ENCODE results near the gene LMBR1. TPM values are rescaled to one million over a fixed set of nuclear protein-coding genes. Genes with fewer than 3 reads are reported as not detected.

The LMBR1 gene
- total and polyA plus RNA-seq, 8 donors, result 7.5 to 187 (median 97.2) TPM

DNA sequence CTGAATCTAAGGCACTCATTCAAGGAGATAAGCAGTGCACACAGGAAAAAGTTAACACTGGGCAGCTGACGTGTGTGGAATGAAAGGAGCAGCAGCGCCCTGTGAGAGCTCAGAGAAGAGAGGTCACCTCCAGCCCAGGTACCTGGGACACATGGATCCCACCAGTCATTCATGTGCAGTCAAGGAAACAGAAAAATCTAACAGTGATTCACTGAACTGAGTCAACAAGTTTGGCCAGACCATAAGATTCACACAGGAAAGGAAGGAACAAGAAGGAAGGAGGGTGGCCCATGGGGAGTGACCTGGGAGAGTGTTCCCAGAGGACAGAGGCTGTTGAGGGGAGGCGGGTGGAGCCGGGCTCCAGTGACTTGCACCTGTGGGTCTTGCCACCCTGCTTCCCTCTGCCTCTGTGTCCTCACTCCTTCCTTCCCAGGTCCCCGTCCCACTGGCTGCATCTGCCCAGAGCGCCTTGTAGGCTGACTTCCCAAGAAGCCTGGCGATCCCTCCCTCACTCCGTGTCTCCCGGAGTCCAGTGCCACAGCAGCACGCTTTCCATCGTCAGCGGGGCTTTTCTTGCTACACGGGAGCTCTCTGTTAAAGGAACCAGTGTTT lies 224.7 kb downstream of the LMBR1 start:
- TF ChIP-seq EP300 (IDR thresholded peaks at IDR 0.05) (no peak), POLR2AphosphoS5 (IDR thresholded peaks at IDR 0.05) (peak in 2 of 3 donors; percentile 52 to 78)
- H3K4me1 ChIP-seq, result peaks cover 0 to 33% (median 7%) of the 10 kb centered on the region in 4 donors
- peak; percentile 71 to 81 for DNase-seq
- H3K4me3 ChIP-seq, result no peak overlapping the region
- 48 to 70% (median 62%) methylated on average over 13 of the region's 13 CpGs for WGBS, 5 donors
- intact Hi-C loops (cut with DNase I; ENCODE audit: low total_unique reads), result no loop called here
- H3K27ac ChIP-seq, result peak overlapping the region; percentile 69 to 85 (median 80)
- peaks cover 5 to 23% (median 21%) of the 10 kb centered on the region in 4 donors for H3K36me3 ChIP-seq
- no peaks in the 10 kb centered on the region for H3K9me3 ChIP-seq
- no peaks in the 10 kb centered on the region for H3K27me3 ChIP-seq

DNA sequence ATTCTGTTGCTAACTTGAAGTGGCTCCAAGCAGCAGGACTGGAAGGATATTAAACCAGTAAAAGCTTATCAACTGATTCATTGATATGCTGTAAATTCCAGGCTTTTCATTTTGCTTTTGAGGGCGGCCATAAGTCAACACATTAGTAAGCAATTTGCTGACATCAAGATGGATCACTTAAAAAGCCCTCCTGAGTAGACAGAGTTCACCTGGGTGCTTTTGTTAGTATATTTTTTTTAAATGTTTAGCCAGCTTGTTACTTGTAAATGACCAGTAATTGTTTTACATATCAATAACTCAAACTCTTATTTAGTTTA lies 225.9 kb downstream of the LMBR1 start:
- peak overlapping the region in 4 of 5 donors; percentile 69 to 83 (median 80) for H3K27ac ChIP-seq
- 34 to 69% (median 53%) methylated on average over 1 of the region's 1 CpG for WGBS, 5 donors
- H3K9me3 ChIP-seq, result no peaks in the 10 kb centered on the region
- TF ChIP-seq POLR2AphosphoS5 (IDR thresholded peaks at IDR 0.05), result peak in 2 of 3 donors; percentile 18 to 30
- no peak for TF ChIP-seq POLR2A (IDR thresholded peaks at IDR 0.05)
- no peak overlapping the region for H3K4me3 ChIP-seq
- peaks cover 0 to 33% (median 7%) of the 10 kb centered on the region in 4 donors for H3K4me1 ChIP-seq
- peaks cover 0 to 14% (median 14%) of the 10 kb centered on the region in 4 donors for H3K36me3 ChIP-seq
- intact Hi-C loops (cut with DNase I; ENCODE audit: low total_unique reads), result no loop called here
- DNase-seq, result peak in 1 of 2 donors; percentile 61
- H3K27me3 ChIP-seq, result no peaks in the 10 kb centered on the region

DNA sequence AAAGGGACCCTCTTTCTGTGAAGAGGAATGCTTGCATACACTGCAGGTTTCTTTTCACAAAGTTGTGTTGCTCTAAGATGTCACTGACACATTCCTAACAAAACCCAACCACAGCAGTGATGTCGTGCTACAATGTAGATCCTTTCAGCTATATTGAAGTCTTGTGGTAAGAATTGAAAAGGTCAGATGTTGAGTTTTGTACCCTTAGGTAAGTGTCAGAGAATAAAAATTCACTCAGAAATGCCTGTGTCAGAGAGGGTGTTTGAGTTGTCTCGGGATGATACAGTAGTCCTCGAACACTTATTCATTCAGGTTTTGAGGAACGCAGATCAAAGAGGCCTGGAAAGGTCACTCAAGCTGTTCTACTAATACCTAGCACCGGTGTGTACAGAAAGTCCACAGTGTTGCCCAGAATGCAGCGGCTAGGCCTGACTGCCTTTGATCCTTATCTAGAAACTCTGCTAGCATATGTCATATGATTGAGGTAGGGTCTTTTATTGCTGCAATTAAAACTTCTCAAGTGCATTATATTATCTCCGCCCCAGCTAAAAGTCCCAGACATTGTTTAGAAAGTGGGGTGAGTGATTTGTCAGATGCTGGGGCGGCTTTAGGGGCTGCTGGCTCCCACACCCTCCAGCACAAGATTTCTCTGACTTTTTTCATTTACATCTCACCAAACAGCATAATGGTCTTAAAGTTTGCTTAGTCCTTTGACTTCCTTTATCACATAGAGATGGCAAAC lies 226.4 kb downstream of the LMBR1 start:
- peak; percentile 48 to 57 for DNase-seq
- TF ChIP-seq POLR2AphosphoS5 (IDR thresholded peaks at IDR 0.05) (no peak), POLR2A (IDR thresholded peaks at IDR 0.05) (no peak), EP300 (IDR thresholded peaks at IDR 0.05) (no peak)
- TF ChIP-seq, protein P1, sequence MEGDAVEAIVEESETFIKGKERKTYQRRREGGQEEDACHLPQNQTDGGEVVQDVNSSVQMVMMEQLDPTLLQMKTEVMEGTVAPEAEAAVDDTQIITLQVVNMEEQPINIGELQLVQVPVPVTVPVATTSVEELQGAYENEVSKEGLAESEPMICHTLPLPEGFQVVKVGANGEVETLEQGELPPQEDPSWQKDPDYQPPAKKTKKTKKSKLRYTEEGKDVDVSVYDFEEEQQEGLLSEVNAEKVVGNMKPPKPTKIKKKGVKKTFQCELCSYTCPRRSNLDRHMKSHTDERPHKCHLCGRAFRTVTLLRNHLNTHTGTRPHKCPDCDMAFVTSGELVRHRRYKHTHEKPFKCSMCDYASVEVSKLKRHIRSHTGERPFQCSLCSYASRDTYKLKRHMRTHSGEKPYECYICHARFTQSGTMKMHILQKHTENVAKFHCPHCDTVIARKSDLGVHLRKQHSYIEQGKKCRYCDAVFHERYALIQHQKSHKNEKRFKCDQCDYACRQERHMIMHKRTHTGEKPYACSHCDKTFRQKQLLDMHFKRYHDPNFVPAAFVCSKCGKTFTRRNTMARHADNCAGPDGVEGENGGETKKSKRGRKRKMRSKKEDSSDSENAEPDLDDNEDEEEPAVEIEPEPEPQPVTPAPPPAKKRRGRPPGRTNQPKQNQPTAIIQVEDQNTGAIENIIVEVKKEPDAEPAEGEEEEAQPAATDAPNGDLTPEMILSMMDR (IDR thresholded peaks at IDR 0.05), result no peak
- WGBS, 5 donors, result 22 to 39% (median 36%) methylated on average over 8 of the region's 8 CpGs

DNA sequence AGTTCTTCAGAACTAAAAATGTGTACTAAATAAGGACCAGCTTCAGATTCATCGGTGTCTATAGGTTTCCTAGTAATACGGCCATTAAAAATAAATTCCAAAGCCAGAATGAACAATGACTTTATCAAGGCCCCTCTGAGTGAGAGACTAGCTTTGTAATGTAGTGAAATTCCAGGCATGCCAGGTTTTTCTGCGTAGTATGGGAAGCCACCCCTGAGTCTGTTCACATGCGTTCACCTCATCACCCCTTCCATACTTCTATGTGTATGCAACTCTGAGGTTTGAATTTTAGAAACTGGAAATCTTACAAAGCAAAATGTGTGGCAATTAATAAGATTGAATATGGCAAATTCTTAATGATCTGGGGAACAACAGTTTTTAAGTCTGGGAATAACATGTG lies 227.9 kb downstream of the LMBR1 start:
- 79 to 88% (median 85%) methylated on average over 4 of the region's 4 CpGs for WGBS, 5 donors
- Histone ChIP-seq H3K36me3 (peaks cover 0 to 9% (median 3%) of the 10 kb centered on the region in 4 donors), H3K27ac (peak overlapping the region in 1 of 5 donors; percentile 69), H3K27me3 (no peaks in the 10 kb centered on the region), H3K4me1 (peaks cover 0 to 33% (median 12%) of the 10 kb centered on the region in 4 donors), H3K4me3 (no peak overlapping the region), H3K9me3 (no peaks in the 10 kb centered on the region)
- TF ChIP-seq EP300 (IDR thresholded peaks at IDR 0.05) (no peak), POLR2A (IDR thresholded peaks at IDR 0.05) (no peak), POLR2AphosphoS5 (IDR thresholded peaks at IDR 0.05) (no peak)
- TF ChIP-seq, protein P1 (IDR thresholded peaks at IDR 0.05), result no peak
- intact Hi-C loops (cut with DNase I; ENCODE audit: low total_unique reads), result no loop called here
- no peak for DNase-seq

More for the DNA sequence above, 226.4 kb downstream of the LMBR1 start:
- intact Hi-C loops (cut with DNase I; ENCODE audit: low total_unique reads), result no loop called here
- peak overlapping the region; percentile 64 to 83 (median 79) for H3K27ac ChIP-seq
- no peaks in the 10 kb centered on the region for H3K9me3 ChIP-seq
- H3K36me3 ChIP-seq, result peaks cover 0 to 14% (median 12%) of the 10 kb centered on the region in 4 donors
- H3K27me3 ChIP-seq, result no peaks in the 10 kb centered on the region
- H3K4me3 ChIP-seq, result no peak overlapping the region
- peaks cover 0 to 33% (median 8%) of the 10 kb centered on the region in 4 donors for H3K4me1 ChIP-seq

DNA sequence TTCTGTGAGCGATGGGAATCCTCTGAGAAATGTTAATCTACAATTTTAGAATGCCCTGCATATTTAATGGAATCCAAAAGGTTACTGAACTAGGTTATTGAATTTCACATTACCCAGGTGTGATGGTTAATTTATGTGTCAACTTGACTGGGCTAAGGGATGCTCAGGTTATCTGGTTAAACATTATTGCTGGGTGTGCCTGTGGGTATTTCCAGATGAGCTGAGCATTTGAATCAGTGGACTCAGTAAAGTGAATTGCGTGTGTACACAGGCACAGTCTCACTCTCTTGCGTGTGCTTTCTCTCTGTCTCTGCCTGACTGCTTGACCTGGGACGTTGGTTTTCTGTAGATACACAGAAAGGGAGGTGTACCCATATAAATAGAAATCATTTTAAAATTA lies 230.7 kb downstream of the LMBR1 start:
- DNase-seq, result peak in 1 of 2 donors; percentile 23
- Histone ChIP-seq H3K36me3 (no peaks in the 10 kb centered on the region), H3K27ac (no peak overlapping the region), H3K4me1 (peaks cover 0 to 21% (median 9%) of the 10 kb centered on the region in 4 donors), H3K4me3 (no peak overlapping the region), H3K27me3 (no peaks in the 10 kb centered on the region), H3K9me3 (no peaks in the 10 kb centered on the region)
- WGBS, 5 donors, result 63 to 73% (median 66%) methylated on average over 4 of the region's 4 CpGs
- intact Hi-C loops (cut with DNase I; ENCODE audit: low total_unique reads), result no loop called here
- TF ChIP-seq EP300 (IDR thresholded peaks at IDR 0.05), result no peak
- TF ChIP-seq POLR2AphosphoS5 (IDR thresholded peaks at IDR 0.05), result no peak
- TF ChIP-seq, protein P1 (IDR thresholded peaks at IDR 0.05), result no peak
- no peak for TF ChIP-seq POLR2A (IDR thresholded peaks at IDR 0.05)
